ENCODE results near the gene CKAP5. TPM values are rescaled to one million over a fixed set of nuclear protein-coding genes. Genes with fewer than 3 reads are reported as not detected.

CKAP5 gene
- total RNA-seq, 2 experiments from 2014 or later: 23.2 to 26.9 TPM

DNA sequence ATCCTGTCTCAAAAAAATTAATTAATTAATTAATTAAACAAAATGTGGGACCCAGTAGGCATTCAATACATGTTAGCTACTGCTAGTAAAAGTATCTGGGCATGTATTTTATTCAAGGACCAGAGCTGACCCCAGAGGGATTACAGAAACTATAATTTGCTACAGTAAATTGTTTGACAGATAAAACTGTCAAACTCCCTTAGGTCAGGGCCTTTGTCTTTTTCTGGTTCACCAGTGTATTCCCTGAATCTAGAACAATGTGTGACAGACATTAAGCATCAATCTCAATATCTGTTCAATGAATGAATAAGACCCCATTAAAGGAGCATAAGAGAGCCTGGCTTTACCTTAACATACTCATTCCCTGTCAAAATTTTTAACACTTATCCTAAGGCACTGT is 6.0 kb downstream of the CKAP5 start:
- H3K9me3 Mint-ChIP-seq: no peaks in the 10 kb centered on the region
- ChIA-PET POLR2A (no interaction called here), CTCF (no interaction called here)
- Histone ChIP-seq H3K36me3 (ENCODE audit: insufficient read depth, low read length) (peaks cover 4% of the 10 kb centered on the region), H3K27ac (ENCODE audit: low read depth in 1 of 2, low read length in 2 of 2) (no peak overlapping the region), H3K9me3 (ENCODE audit: control insufficient read depth in 1 of 2, insufficient read depth in 1 of 2, low read length in 2 of 2) (no peaks in the 10 kb centered on the region), H3K4me3 (ENCODE audit: low read length) (no peak overlapping the region), H3K27me3 (ENCODE audit: control insufficient read depth in 1 of 2, insufficient read depth in 2 of 2, low read length in 2 of 2) (no peaks in the 10 kb centered on the region), H3K4me1 (ENCODE audit: insufficient read depth, low read length) (peaks cover 18% of the 10 kb centered on the region)
- H3K27ac Mint-ChIP-seq: no peak overlapping the region
- ATAC-seq (ENCODE audit: poor library complexity) (no peak), DNase-seq (no peak)
- H3K4me1 Mint-ChIP-seq (ENCODE audit: low read depth): peaks cover 64% of the 10 kb centered on the region
- TF ChIP-seq, protein P1, sequence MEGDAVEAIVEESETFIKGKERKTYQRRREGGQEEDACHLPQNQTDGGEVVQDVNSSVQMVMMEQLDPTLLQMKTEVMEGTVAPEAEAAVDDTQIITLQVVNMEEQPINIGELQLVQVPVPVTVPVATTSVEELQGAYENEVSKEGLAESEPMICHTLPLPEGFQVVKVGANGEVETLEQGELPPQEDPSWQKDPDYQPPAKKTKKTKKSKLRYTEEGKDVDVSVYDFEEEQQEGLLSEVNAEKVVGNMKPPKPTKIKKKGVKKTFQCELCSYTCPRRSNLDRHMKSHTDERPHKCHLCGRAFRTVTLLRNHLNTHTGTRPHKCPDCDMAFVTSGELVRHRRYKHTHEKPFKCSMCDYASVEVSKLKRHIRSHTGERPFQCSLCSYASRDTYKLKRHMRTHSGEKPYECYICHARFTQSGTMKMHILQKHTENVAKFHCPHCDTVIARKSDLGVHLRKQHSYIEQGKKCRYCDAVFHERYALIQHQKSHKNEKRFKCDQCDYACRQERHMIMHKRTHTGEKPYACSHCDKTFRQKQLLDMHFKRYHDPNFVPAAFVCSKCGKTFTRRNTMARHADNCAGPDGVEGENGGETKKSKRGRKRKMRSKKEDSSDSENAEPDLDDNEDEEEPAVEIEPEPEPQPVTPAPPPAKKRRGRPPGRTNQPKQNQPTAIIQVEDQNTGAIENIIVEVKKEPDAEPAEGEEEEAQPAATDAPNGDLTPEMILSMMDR (IDR thresholded peaks at IDR 0.05): no peak
- H3K27me3 Mint-ChIP-seq: no peaks in the 10 kb centered on the region
- H3K4me3 Mint-ChIP-seq: no peak overlapping the region
- peaks cover 5% of the 10 kb centered on the region for H3K36me3 Mint-ChIP-seq (ENCODE audit: low read depth)
- intact Hi-C loops (cut with DNase I, micrococcal nuclease): loop anchor here in 1 of 2 experiments (10.0 kb wide), 1 partner anchor 585 kb away; the partner anchor contains the start of gene PSMC3

DNA sequence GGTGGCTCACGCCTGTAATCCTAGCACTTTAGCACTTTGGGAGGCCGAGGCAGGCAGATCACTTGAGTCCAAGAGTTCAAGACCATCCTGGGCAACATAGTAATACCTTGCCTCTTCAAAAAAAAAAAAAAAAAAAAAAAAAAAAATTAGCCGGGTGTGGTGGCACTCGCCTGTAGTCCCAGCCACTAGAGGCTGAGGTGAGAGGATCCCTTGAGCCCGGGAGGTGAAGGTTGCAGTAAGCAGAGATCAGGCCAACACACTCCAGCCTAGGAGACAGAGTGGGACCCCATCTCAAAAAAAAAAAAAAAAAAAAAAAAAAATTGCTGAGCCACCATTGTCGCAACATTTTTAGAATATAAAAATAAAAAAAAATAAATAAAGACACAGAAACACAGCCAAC is 7.6 kb downstream of the CKAP5 start:
- DNase-seq (no peak), ATAC-seq (ENCODE audit: poor library complexity) (no peak)
- H3K4me3 Mint-ChIP-seq: no peak overlapping the region
- H3K4me1 ChIP-seq (ENCODE audit: insufficient read depth, low read length): peaks cover 3% of the 10 kb centered on the region
- peaks cover 5% of the 10 kb centered on the region for H3K36me3 Mint-ChIP-seq (ENCODE audit: low read depth)
- no peak overlapping the region for H3K27ac Mint-ChIP-seq
- CTCF ChIA-PET: interaction anchor here (2.5 kb wide), 1 partner anchor 12 kb away, joined by 6 read pairs; no protein-coding TSS in a partner anchor
- no peaks in the 10 kb centered on the region for H3K9me3 ChIP-seq (ENCODE audit: control insufficient read depth in 1 of 2, insufficient read depth in 1 of 2, low read length in 2 of 2)
- no peaks in the 10 kb centered on the region for H3K27me3 ChIP-seq (ENCODE audit: control insufficient read depth in 1 of 2, insufficient read depth in 2 of 2, low read length in 2 of 2)
- POLR2A ChIA-PET: no interaction called here
- no peaks in the 10 kb centered on the region for H3K27me3 Mint-ChIP-seq
- peaks cover 50% of the 10 kb centered on the region for H3K4me1 Mint-ChIP-seq (ENCODE audit: low read depth)
- H3K36me3 ChIP-seq (ENCODE audit: insufficient read depth, low read length): peaks cover 4% of the 10 kb centered on the region
- no peak overlapping the region for H3K4me3 ChIP-seq (ENCODE audit: low read length)
- TF ChIP-seq, protein P1 (IDR thresholded peaks at IDR 0.05): no peak
- intact Hi-C loops (cut with DNase I, micrococcal nuclease): no loop called here
- no peak overlapping the region for H3K27ac ChIP-seq (ENCODE audit: low read depth in 1 of 2, low read length in 2 of 2)
- H3K9me3 Mint-ChIP-seq: no peaks in the 10 kb centered on the region

DNA sequence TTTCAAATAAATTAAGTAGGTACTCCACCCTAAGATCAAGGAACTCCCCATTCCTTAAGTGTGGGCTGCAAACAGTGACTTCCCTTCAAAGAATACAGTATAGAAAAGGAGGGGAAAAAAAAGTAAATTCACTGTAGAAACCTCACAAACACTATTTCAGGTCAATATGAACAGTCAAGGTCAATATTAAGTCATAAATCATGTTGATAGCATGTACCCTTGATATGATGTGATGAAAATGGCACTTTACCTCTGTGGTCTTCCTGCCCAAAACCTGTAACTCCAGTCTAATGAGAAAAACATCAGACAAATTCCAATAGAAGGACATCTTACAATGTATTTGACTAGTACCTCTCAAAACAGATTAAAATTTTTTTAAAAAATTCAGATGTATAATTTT is 8.2 kb downstream of the CKAP5 start:
- H3K27ac Mint-ChIP-seq: no peak overlapping the region
- no peaks in the 10 kb centered on the region for H3K4me1 ChIP-seq (ENCODE audit: insufficient read depth, low read length)
- no peaks in the 10 kb centered on the region for H3K9me3 Mint-ChIP-seq
- no peaks in the 10 kb centered on the region for H3K27me3 ChIP-seq (ENCODE audit: control insufficient read depth in 1 of 2, insufficient read depth in 2 of 2, low read length in 2 of 2)
- H3K4me3 ChIP-seq (ENCODE audit: low read length): no peak overlapping the region
- no peaks in the 10 kb centered on the region for H3K27me3 Mint-ChIP-seq
- peaks cover 48% of the 10 kb centered on the region for H3K4me1 Mint-ChIP-seq (ENCODE audit: low read depth)
- TF ChIP-seq, protein P1 (IDR thresholded peaks at IDR 0.05): no peak
- H3K36me3 Mint-ChIP-seq (ENCODE audit: low read depth): peaks cover 5% of the 10 kb centered on the region
- H3K36me3 ChIP-seq (ENCODE audit: insufficient read depth, low read length): peaks cover 4% of the 10 kb centered on the region
- ChIA-PET CTCF (interaction anchor here (2.5 kb wide), 1 partner anchor 11 kb away, joined by 6 read pairs; no protein-coding TSS in a partner anchor), POLR2A (interaction anchor here (0.6 kb wide), 1 partner anchor 132 kb away, joined by 3 read pairs; no protein-coding TSS in a partner anchor)
- no peak overlapping the region for H3K27ac ChIP-seq (ENCODE audit: low read depth in 1 of 2, low read length in 2 of 2)
- intact Hi-C loops (cut with DNase I, micrococcal nuclease): no loop called here
- ATAC-seq (ENCODE audit: poor library complexity) (no peak), DNase-seq (no peak)
- H3K9me3 ChIP-seq (ENCODE audit: control insufficient read depth in 1 of 2, insufficient read depth in 1 of 2, low read length in 2 of 2): no peaks in the 10 kb centered on the region
- H3K4me3 Mint-ChIP-seq: no peak overlapping the region

All from CD4-positive, alpha-beta T cell (primary cell).